GM19239 (cell line): Measurements from ENCODE around the gene DBI.
"Not testable (repeated sequence)": the region's sequence is repeated elsewhere in the genome, so short reads cannot be mapped to it uniquely, and the experiment has no call there.

Source experiments
- DNase-seq: peaks from one replicate; pipeline ENCODE4 v3.0.0; 2011; ENCODE audit warnings: low spot score; ENCODE audit not compliant: insufficient read length
- FAIRE-seq: peaks from 2 replicates; lab custom pipeline; 2011; peaks lifted over from hg19 to GRCh38; lab: Jason Lieb, UNC

Gene DBI

DNA sequence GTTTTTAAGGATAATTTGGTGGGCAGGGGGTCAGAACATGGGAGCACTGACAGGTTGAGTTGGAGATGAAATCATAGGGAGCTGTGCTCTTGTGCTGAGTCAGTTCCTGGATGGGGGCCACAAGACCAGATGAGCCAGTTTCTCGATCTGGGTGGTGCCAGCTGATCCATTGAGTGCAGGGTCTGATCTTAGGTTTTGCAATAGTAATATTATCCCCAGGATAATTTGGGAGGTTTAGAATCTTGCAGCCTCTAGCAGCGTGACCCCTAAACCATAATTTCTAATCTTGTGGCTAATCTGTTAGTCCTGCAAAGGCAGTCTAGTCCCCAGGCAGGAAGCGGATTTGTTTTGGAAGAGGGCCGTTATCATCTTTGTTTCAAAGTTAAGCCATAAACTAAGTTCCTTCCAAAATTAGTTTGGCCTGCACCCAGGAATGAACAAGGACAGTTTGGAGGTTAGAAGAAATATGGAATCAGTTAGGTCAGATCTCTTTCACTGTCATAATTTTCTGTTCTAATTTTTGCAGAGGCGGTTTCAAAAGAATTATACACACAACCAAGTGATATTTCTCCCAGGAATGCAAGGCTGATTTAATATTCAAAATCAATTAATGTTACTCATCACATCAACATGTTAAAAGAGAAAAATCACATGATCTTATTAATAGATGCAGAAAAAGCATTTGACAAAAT is 23.0 kb downstream of the DBI start:
- FAIRE-seq: no peak
- DNase-seq: no peak

GRCh38 chr2:119393971-119394748 is 27.4 kb downstream of the DBI start:
- DNase-seq (no peak), FAIRE-seq (no peak)

DNA sequence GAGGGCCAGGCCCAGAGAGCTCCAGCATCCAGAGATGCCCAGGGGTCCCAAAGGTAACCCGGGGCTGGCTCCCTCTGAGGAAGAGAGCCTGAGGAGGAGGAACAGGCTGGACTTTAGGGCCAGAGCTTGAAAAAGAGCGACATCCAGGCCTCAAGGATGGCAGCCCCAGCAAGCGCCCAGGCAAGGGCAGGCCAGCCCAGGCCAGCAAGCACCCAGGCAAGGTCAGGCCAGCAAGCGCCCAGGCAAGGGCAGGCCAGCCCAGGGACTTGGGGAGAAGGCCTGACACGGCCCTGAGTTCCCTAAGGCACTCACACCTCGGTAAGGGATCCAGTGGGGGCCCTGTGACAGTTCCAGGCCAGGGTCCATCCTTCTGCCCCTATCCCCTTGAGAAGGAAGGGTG is 30.4 kb downstream of the DBI start:
- no peak for FAIRE-seq
- DNase-seq: no peak

GRCh38 chr2:119402106-119402505 is 35.3 kb downstream of the DBI start:
- FAIRE-seq: no peak
- DNase-seq: no peak

- no peak for DNase-seq
- no peak for FAIRE-seq
Observed at GRCh38 chr2:119402645-119403560, 36.1 kb downstream of the DBI start.

GRCh38 chr2:119403618-119404017 is 36.8 kb downstream of the DBI start:
- not testable (repeated sequence) for FAIRE-seq, DNase-seq

DNA sequence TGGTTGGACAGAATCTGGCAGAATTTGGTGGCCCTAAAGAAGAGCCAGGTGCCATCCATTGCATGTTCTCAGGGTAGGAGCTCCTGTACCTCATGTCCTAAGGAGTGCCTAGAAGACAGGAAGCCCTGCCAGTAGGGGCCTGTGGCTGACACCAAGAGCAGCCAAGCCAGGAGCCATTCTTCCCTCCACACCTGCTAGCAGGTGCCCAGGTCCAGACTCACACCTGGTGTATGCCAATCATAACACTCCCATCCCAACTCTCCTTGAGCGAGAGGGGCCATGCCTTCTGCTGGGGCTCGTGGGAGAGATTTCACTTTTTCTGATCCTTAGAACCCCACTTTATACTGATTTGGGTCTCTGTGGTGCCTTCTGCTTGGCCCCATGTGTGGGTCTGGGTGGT is 38.4 kb downstream of the DBI start:
- FAIRE-seq (no peak), DNase-seq (no peak)

GRCh38 chr2:119407430-119408220 is 40.8 kb downstream of the DBI start:
- peak; percentile 76 for FAIRE-seq

DNA sequence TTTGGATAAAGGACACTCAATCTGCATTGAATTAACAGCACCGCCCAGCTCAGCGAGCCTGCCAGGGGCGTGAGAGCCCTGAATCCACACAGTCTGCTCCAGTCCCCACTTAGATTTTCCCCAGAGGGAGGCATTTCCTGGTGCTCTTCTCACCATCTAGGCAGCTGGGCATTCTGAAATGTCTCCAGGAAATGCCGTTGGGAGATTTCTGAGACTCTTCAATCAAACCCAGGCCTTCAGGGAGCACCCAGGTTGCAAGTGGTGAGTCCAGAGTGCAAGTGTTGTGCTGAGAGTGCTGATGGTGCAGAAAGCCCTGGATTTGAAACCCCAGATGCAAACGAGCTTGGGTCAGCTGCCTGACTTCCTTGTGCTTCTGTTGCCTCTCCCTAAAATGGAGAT is 41.4 kb downstream of the DBI start:
- no peak for DNase-seq
- no peak for FAIRE-seq

More at GRCh38 chr2:119407430-119408220, 40.8 kb downstream of the DBI start:
- DNase-seq: peak; percentile 48

- no peak for DNase-seq
- FAIRE-seq: no peak
Observed at GRCh38 chr2:119409506-119409905, 42.7 kb downstream of the DBI start.

DNA sequence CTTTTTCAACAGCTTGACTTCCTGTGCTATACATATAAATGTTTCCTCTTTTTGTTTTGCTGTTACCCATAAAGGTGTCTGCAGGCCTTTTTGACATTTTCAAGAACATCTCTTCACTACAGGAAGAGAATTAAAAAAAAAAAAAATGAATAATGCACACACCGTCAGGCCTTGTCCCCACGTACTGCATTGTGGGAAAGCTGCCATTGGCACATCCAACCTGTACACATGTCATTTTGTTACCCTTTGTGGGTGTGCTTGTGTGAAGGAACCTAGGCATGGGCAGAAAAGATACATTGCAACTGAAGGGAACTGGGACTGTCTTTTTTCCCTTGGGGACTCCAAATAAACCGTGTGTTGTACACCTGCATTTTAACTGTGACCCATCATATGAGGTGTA is 48.1 kb downstream of the DBI start:
- peak; percentile 23 for FAIRE-seq
- DNase-seq: no peak

DNA sequence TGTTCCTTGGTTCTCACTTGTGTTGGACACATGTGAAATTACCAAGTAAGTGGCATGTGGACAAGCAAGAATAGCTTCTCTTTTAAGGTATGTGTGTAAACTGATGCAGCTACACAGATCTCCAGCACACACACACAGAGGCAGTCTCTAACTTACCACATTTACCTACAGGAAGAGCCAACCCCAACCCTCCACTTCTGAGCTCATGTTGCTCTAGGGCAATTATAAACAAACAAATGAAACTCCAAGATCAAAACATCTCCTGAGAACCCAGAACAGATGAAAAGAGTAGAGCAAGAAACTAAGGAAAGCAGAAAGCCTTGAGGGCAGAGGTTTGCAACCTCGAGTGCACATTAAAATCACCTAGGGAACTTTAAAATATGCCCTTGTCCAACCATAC is 48.9 kb downstream of the DBI start:
- no peak for DNase-seq
- FAIRE-seq: no peak

DNA sequence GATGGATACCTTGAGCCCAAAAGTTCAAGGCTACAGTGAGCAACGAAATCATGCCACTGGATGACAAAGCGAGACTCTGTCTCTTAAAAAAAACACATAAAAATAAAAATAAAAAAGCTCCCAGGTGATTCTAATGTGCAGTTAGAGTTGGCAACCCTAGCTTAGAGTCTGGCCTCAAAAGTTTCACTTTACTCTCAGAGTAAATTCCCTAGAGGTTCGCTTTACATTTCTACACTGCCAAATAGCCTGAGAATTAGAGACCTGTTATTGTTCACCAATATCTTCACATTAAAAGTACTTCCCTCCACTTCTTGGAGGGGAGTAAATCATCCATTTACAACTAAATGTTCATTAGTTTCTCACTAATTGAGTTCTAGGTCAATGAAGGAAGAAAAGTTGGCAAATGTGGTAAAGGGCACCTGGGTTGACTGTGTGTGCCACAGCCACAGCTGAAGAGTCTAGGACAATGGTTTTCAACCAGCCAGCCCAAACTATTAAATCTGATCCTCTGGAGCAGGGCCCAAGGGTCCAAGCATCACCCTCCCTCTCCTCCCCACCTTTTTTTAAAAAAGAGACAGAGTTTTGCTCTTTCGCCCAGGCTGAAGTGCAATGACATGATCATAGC is 49.6 kb downstream of the DBI start:
- no peak for FAIRE-seq

DNA sequence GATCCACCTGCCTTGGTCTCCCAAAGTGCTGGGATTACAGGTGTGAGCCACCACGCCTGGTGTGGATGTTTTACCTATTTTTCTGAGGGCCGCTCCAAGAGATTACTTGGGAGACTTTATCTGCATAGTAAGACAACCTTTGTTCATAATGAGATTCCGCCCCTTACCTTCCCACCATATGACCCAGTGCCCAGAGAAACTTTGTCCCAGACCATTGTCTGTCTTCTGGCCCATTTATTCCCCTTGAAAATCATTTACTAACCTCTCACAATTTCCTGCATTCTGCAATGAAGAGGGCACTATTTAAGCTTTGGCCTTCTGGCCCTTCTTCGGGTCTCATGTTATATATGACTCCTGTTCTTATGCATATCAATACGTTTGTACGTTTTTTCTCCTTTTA is 51.1 kb downstream of the DBI start:
- no peak for DNase-seq
- FAIRE-seq: no peak

More for the DNA sequence above, 49.6 kb downstream of the DBI start:
- DNase-seq: no peak

DNA sequence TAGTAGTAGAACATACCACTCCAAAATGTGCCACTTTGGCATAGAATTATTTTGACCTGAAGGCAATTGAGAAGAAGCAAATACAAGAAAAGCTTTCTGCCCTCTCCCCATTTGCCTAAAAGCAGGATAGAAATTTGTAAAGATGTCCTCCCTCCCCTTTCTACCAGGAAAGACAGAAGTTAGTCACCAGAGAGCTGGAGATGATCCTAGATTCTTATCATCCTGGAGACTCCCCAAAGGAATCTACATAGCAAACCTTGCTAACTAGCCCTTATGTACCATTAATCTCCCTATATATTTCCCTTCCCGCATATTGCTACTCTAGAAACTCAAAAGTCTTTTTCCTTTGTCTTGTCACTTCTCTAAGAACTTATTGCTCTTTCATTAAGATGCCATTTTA is 52.3 kb downstream of the DBI start:
- no peak for FAIRE-seq
- DNase-seq: no peak

DNA sequence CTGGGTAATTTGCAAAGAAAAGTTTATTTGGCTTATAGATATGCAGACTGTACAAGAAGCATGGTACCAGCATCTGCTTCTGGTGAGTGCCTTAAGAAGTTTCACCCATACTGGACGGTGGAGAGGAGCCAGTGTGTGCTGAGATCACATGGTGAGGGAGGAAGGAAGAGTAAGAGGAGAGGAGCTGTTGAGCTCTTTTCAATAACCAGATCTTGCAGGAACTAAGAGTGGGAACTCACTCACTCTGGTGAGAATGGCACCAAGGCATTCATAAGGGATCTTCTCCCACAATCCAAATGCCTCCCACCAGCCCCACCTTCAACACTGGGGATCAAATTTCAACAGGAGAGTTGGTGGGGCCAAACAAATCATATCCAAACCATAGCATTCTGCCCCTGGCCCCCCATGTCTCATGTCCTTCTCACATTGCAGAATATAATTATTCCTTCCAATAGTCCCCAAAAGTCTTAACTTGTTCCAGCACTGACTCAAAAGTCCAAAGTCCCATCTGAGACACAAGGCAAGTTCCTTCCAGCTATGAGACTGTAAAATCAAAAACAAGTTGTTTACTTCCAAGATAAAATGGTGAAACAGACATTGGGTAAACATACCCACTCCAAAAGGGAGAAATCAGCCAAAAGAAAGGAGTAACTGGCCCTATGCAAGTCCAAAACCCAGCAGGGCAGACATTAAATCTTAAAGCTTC is 53.2 kb downstream of the DBI start:
- DNase-seq (no peak), FAIRE-seq (no peak)

DNA sequence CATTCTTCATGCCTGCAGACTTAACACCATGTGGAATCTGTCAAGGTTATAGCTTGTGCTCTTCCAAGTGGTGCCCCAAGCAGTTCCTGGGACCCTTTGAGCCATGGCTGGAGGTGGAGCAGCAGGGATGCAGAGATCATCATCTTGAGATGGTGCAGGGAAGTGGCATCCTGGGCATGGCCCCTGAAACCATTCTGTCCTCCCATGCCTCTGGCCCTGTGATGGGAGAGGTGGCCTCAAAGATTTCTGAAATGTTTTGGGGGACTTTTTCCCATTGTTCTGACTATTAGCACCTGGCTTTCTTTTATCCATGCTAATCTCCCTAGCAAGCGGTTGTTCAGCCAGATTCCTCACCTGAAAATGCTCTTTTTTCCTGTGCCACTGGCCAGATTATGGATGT is 54.5 kb downstream of the DBI start:
- DNase-seq (no peak), FAIRE-seq (no peak)

DNA sequence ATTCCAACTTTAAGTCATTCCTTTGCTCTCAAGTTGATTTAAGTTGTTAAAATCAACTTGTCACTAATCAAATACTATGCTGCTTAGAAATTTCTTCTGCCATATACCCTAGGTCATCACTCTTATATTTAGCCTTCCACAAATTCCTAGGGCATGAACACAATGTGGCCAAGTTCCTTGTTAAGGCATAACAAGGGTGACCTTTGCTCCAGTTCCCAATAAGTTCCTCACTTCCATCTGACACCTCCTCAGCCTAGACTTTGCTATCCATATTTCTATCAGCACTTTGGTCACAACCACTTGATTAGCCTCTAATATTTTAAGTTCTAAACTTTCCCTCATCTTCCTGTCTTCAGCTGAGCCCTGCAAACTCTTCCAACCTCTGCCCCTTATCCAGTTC is 55.0 kb downstream of the DBI start:
- DNase-seq (no peak), FAIRE-seq (no peak)
